Activated CD4-positive, alpha-beta T cell treated with anti-CD3 and anti-CD28 coated beads, Interleukin-2, amount 50 U/mL, for 1 hour (primary cell): ENCODE results near the gene CD9.
"Not testable (repeated sequence)": the region's sequence is repeated elsewhere in the genome, so short reads cannot be mapped to it uniquely, and the experiment has no call there.

Experiments used
- DNase-seq: peaks from one replicate; pipeline ENCODE4 v3.0.0-alpha.2; 2020

The CD9 gene

DNA sequence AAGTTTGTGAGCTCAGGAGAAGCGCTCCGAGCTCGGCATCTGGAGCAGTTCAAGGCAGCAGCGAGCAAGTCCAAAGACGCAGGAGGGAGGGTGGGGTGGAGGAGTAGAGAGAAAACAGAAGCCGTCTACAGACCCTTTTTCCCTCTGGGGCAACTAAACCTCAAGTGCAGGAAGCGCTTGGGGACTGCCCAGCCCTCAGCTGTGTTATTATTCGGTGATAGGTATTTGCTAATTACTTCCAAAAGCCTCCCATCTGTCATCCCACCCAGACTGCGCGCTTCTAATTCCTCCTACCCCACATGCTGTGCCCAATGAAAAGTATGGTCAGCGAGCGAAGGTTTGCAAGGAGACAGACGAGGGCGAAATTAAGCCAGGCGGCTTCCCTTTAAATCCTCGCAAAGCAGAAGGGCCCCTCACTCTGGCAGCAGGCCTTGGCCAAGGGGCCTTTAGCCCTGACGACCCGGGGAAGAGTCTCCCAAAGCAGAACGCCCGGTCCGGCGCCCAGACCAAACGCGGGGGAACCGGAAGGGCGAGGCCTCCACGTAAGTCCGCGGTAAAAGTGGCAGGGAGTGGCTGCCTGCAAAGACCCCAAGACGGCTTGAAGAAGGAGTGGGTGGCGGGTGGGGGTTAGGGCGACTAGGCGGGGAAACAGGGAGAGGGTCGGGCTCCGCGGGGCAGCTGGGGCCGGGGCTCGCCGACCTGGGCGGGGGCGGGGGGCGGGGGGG lies 507 bp upstream of the CD9 start:
- no peak for DNase-seq

DNA sequence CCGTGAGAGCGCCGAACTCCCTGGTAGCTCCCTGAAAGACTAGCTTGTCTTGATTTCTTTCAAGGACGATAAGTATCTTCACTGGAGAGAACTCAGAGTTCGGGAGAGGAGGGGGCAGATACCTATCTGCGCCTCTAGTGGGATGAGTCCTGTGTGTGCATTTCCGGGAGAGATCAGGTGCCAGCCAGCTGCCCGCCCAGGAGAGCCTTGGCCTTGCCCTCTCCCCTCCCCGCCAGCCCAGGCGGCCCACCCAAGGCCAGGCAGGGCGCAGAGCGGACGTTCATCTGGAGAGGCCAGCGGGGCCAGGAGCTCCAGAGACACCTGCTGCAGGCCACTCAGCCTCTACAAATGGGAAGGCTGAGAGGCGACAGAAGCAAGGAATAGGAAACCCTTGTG lies 1.0 kb downstream of the CD9 start:
- DNase-seq = no peak

- no peak for DNase-seq
Measured at GRCh38 chr12:6201826-6202225, 1.6 kb downstream of the CD9 start.

DNA sequence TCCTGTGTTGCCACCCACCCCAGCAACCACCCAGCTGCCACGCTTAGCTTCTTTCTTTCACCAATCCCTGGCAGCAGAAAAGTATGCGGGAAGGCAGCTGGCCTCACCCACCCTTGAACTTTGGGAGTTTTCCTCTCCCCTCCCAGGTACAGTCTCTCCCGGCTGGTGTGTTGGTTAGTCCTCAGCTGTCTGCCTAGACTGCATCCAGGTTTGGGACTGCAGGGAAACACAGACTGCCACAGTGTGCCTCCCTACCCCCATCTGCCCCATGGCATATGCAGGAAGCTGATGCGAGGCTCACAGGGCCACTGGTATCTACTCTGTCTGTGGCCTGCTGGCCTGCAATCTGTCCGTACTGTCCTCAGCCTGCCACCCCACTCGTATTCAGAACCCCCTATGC lies 2.1 kb downstream of the CD9 start:
- no peak for DNase-seq

DNA sequence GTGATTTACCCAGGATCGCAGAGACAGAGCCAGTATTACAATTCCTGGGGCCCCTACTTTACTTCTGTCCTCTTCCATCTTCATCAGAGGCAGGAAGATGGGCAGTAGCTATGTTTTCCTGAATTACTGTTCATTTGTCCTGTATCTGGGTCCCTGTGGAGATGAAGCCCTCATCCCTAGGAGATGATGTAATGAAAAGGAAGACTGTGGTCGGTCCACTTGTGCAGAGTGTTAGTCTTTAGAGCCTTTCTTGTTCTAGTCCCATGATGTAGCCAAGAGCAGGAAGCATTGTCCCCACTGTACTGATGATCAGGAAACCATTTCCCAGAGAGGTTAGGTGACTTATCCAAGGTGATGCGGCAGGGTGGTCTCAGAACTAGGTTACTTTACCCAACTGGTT lies 2.6 kb downstream of the CD9 start:
- no peak for DNase-seq

- DNase-seq = no peak
Measured at GRCh38 chr12:6203601-6204000, 3.4 kb downstream of the CD9 start.

- DNase-seq = no peak
Measured at GRCh38 chr12:6204533-6205143, 4.4 kb downstream of the CD9 start.

- DNase-seq = no peak
Measured at GRCh38 chr12:6205144-6205539, 4.9 kb downstream of the CD9 start.

DNA sequence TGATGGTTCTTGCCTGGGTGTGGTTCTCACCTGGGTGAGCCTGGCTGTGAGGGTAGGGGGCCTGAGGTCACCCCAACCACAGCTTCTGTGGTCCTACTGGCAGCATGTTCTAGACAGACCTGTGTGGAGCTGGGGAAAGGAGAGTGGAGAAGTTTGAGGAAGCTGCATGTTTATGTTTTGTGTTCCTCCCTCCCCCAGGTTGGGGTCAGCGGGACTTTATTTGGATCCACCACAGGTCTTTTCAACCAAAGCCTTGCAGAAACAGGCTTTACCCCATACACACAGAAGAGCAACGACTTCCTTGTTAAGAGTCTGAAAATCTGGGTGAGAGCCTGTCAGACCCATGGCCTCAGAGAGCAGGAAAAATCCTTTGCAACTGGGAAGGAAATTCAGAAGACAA lies 5.6 kb downstream of the CD9 start:
- DNase-seq = no peak

GRCh38 chr12:6206327-6206726 lies 6.1 kb downstream of the CD9 start:
- no peak for DNase-seq

- DNase-seq = no peak
Measured at GRCh38 chr12:6207259-6207925, 7.2 kb downstream of the CD9 start.

GRCh38 chr12:6208130-6208529 lies 7.9 kb downstream of the CD9 start:
- no peak for DNase-seq

DNA sequence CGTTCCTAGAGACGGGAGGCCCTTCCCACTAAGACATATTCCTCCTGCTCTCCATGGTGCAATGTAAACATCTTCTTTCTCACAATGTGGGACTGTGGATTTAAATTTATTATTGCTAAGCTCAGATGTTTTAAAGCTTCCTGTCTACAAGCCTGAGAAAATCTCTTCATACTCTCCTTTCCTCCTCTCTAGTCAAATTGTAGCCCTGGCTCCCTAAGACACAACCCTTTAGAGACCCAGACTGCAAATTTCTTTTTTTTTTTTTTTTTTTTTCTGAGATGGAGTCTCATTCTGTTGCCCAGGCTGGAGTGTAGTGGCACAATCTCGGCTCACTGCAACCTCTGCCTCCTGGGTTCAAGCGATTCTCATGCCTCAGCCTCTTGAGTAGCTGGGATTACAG lies 9.2 kb downstream of the CD9 start:
- DNase-seq = not testable (repeated sequence)

GRCh38 chr12:6211421-6211869 lies 11.2 kb downstream of the CD9 start:
- DNase-seq = no peak

DNA sequence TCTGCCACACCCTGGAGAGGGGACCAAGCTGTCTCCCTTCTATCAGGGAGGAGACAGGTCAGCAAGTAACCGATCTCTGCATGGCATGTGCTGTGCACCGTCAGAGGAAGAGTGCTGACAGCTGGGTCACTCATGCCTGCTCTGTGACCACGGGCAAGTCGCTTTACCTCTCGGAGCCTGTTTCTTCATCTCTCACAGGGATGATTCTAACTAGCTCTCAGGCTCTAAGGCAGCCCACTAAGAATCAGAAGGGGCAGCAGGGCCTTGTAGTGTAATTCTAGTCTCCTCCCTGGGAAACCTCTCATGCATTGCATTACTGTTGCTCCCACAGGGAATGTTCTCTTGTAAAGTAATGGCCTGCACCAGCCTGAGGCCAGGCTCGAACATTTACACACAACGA lies 11.9 kb downstream of the CD9 start:
- no peak for DNase-seq

- DNase-seq = no peak
Measured at GRCh38 chr12:6213969-6214368, 13.8 kb downstream of the CD9 start.

- no peak for DNase-seq
Measured at GRCh38 chr12:6214633-6215032, 14.4 kb downstream of the CD9 start.

DNA sequence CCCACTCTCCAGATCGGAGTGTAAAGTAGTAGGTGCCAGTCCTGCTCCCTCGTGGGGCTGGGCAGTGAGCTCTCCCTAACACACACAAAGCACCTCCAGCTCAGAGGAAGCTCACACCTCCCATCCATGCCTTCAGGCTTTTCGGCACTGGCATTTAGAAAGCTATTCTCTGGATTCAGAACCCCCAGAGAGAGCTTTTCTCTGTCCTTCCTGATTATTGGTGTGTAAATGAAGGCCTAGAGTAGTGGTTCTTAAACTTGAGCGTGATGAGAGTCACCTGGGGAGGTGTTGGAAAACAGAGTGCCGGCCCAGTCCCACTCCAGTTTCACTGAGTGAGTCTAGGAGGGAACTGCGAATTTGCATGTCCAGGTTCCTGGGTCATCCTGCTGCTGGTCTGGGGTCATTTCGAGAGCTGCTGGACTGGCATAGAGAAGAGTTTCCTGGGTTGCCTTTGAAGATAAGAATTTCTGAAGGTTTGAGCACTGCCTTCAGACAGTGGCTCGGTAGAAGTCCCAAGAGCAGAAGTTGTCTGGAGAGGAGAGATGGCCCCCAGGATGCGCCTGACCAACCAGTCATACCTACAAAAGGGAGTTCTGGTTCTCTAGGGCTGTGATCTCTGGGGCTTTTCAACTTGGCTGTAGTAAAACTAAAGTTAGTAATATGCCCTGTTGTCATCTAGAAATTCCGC lies 15.1 kb downstream of the CD9 start:
- DNase-seq = no peak

GRCh38 chr12:6215932-6216494 lies 15.8 kb downstream of the CD9 start:
- no peak for DNase-seq

DNA sequence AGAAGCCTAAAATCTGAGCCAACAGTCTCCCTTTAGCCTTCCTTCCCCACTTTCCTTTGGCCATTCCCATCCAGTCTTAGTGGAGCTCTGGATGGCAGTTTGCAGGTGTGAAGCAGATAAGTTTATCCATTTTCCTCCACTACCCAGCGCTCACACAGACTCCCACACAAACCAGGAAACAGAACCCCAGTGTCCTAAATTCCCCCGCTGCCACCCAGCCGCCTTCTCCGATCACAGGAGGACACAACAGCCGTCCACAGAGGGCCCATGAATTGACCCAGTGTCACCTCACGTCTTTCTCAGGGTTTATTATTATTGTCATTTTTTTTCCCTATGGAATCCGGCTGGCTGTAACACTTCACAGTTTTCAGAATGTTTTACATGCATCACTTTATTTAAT lies 16.4 kb downstream of the CD9 start:
- DNase-seq = no peak

DNA sequence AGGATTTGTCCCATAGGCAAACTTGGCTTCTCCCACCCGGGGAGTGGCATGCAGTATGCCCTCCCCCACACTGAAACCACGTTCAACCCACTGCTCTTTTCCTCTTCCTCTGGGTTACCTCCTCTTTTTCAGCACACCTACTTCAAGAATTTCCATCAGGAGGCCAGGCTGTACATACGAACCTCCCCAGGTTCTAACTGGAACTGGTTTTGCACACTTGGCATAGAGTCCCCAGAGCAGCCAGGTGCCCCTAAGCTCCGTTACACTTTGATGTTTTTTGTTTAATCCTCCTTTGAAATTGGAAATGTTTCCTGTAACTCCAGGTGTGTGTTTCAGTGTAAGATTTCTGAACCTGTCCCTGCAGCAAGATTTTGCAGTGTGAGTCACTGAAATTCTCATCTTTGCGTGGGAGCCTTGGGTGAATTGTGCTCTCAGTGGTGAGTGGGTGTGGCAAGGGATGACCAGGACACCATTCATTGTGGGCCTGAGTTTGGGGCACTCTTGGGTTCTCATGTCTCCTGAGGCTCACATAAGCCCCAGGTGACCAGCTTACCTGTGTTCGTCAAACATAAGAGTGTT lies 18.2 kb downstream of the CD9 start:
- DNase-seq = no peak

DNA sequence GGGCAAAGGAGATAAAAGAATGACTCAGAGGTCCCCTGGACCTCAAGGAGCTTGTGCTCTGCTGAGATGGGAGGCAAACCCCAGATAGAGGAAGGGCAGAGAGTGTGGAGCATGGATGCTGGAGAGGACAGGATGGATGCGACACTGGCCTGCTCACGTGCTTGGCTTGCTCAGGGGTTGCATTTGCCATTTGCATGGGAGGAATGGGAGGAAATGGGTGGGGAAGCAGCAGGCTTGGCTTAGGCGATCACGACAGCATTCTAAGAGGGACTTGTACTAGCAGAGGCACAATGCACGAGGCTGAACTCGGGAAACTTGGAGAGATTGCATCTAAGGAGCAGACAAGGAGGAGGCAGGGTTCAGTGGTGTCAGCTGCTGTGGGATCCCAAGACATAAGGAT lies 19.8 kb downstream of the CD9 start:
- DNase-seq = no peak

GRCh38 chr12:6221146-6221545 lies 20.9 kb downstream of the CD9 start:
- DNase-seq = no peak
